GM19351 (cell line): ENCODE measurements around the gene FAM114A1.
"Not testable (repeated sequence)": the region's sequence is repeated elsewhere in the genome, so short reads cannot be mapped to it uniquely, and the experiment has no call there.

Source experiments
- ATAC-seq: cut with Tn5 transposase; IDR thresholded peaks from one replicate; pipeline ENCODE4 v1.9.1; 2021; ENCODE audit warnings: mild to moderate bottlenecking, moderate library complexity; ENCODE audit not compliant: unreplicated experiment

FAM114A1 gene

GRCh38 chr4:38928974-38929373 is 61.4 kb downstream of the FAM114A1 start:
- no peak for ATAC-seq

DNA sequence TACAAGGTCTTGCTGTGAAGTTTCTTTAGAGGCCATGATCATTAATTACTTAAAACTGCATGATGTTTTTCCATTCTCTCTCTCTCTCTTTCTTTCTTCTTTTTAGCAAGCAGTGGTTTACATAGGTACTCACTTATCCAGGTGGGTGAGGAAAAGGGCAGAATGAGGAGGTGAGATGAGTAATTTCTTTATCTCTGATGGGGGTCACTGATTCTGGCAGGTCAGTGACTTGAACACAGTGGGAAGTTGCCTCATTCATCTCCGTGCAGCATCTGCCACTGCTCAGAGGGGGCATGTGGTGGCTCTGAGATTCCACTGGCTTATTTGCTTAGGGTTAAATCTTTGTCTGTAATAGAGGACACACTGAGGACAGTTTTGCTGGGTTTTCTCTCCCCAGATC is 62.6 kb downstream of the FAM114A1 start:
- peak; percentile 82 for ATAC-seq

DNA sequence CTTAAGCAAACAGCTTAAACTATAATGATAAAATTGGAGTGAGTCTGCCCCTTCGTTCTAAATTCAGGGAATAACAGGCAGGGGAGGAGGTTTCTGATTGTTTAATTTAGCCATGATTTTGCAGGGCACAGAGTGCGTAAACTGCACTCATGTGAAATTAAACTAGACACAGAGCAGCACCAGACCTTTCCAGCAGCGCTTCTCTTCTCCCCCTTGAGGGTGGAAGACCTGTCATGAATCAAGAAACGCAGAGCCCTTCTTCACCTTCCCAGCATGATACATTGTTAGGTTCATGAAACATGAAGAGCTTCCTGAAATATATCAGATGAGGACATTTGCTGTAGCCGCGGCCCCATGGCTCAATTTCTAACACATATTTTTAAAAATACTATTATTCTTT is 63.1 kb downstream of the FAM114A1 start:
- ATAC-seq = no peak

DNA sequence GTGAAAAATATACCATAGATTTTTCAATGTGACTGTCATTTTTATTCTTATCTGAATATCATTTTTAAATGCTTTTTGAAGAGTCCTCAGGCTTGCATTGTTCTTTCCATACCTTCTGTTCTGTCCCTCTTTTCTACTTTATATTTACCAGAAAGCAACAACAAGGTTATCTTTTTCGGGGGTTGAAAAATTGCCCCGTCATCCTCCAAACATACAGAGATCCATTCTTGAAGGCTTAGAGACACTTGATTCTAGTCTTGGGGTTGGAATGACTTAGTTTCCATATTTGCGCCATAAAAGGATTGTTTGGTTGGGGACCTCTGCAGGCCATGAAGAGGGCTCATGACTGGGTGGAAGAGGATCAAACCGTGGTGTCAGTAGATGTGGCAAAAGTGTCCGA is 63.5 kb downstream of the FAM114A1 start:
- ATAC-seq = no peak

GRCh38 chr4:38935391-38936073 is 67.9 kb downstream of the FAM114A1 start:
- ATAC-seq = no peak

DNA sequence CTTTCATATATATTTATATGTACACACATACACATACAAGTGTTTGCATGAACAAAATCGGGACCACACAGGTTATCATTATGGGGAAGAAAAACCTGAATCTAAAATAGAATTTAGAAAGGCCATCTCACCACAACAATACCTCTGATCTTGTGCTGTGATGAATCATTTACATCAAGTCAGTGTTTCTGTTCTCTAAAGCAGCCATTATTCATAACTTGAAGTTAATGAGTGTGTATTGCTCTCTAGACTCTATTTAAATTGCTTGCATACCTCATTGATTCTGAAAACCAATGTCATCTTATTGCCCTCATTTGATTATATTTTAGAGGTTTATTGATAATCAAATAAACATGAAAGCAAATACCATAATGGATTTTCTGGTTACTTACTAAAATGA is 71.6 kb downstream of the FAM114A1 start:
- peak; percentile 94 for ATAC-seq

DNA sequence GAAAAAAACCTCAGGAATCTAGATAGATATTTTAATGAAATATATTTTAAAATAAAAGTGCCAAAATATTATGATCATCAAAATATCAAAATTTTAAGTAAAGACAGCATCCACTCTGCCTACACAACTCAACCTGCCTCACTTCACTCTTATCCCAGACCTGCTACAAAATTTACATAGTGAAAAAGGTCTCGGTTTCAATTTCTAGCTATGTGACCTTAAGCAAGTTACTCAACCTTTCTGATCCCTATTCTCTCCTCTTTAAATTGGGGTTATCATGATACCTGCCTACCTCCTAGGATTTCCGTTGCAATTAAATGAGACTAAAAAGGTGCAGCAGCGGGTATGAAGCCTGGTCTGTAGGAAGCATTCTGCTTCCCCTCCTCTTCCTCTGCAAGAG is 72.9 kb downstream of the FAM114A1 start:
- ATAC-seq = no peak

GRCh38 chr4:38941906-38942305 is 74.3 kb downstream of the FAM114A1 start:
- ATAC-seq = not testable (repeated sequence)

DNA sequence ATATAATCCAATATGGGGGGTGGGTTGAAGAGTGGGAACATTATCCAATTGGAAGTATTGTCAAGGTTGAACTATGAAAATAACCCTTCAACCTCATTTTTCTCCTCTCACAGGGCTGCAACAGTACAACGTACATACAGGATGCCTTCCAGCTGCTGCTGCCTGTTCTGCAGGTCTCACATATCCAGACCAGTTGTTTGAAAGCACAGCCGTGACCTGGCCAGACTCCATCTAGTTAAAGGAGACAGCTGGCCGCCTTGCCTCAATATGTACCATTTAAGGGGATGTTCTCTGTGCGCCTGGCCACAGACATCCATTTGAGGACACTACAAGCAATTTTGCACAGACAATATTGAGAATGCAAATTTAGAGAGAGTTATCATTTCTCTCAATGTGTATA is 75.7 kb downstream of the FAM114A1 start:
- no peak for ATAC-seq

DNA sequence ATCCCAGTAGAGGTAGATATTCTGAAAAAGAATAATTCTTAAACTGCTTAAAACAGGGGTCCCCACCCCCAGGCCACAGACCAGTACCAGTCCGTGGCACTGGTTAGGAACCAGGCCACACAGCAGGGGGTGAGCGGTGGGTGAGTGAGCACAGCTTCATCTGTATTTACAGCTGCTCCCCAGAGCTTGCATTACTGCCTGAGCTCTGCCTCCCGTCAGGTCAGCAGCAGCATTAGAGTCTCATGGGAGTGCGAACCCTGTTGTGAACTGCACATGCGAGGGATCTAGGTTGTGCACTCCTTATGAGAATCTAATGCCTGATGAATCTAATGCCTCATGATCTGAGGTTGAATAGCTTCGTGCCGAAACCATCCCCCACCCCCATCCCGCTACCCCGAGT is 76.8 kb downstream of the FAM114A1 start:
- ATAC-seq = no peak

DNA sequence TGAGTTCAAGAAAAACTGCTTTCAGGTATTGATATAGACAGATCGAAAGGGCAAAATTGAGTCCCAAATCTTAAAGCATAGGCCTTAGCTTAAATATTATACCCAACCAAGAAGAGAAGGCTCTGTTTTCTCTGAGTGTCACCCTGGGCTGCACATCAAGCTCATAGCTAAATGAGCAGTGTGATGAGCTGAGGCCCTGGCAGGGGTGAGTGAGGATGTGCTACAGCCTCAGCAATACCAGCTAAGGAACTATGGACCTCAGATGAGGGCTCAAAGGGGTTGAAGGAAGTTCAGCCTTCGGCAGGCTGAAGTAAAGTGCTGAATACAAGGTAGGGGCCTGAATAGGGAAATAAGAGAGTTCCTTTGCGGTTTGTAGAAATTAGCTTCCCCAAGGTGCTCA is 79.3 kb downstream of the FAM114A1 start:
- no peak for ATAC-seq

DNA sequence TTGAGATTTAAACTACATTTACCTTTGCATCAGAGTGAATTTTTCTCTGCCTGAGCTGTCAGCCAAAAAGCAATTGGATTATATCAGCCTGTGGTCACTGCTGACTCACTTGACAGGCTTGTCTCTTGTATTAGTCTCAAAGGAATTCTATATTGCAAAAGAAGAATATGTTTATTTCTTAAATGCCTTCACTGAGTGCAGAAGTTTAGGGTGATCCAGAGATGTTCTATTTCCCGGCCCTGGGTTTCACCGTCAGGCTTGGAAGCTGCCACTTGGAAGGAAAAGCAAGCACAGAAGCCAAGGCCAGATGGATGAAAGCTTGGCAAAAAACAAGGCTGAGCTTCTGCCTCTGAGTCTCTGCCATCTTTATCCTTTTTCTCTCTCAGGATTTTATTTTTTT is 80.9 kb downstream of the FAM114A1 start:
- ATAC-seq = no peak

- ATAC-seq = no peak
Observed at GRCh38 chr4:38949411-38950051, 81.9 kb downstream of the FAM114A1 start.

- ATAC-seq = no peak
Observed at GRCh38 chr4:38950159-38950558, 82.6 kb downstream of the FAM114A1 start.

DNA sequence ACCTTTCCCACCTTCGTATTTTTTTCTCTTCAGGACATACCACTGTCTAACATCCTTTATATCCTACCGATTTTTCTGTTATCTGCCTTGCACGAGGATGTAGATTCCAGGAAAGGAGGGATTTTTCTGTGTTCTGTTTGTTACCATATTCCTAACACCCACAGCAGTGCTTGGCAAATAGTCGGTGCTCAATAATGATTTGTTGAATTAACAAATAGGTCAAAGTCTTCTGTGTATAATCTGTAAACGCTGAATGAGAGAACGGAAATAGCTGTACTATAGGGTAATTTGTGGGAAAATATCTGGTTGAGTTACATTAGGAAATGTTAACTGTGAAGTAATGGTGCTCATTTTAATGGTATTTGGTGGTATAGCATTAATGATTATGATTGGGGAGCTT is 83.1 kb downstream of the FAM114A1 start:
- ATAC-seq = no peak

DNA sequence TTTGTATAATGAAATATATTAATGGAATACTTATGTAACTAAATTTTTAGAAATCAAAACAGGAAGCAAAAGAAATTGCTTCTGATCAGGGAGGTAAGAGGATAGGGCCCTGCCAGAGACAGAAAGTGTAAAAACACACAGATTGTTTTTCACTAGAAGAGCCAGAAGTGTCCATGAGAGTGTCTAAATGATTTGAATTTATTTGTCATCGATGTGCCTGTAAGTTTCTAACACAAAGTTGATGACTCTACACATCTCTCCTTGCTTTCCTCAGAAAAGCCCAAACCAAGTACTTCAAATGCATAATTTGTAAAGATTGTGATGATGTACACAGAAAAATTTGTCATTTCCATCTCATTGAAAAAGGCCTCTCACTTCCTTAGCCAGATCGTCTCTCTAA is 84.0 kb downstream of the FAM114A1 start:
- ATAC-seq = no peak

DNA sequence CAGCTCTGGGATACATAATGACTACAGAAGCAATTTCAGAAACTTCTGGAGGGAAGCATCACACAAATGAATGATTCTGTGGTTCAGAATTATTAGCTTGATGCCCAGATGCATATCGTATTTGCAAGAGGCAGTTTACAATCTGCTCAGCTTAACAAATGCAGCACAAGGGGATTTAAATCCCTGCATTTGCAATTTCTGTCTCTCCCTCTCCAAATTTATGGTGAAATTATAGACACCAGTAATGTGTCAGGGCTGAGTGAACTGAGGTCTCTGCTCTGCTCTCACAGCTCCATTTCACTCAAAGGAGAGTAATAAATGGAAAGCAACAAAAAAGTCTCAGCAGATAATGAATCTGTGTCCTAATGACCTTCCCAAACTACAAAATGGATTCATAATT is 84.4 kb downstream of the FAM114A1 start:
- no peak for ATAC-seq

GRCh38 chr4:38954727-38955126 is 87.1 kb downstream of the FAM114A1 start:
- no peak for ATAC-seq

- no peak for ATAC-seq
Observed at GRCh38 chr4:38955957-38956356, 88.4 kb downstream of the FAM114A1 start.

DNA sequence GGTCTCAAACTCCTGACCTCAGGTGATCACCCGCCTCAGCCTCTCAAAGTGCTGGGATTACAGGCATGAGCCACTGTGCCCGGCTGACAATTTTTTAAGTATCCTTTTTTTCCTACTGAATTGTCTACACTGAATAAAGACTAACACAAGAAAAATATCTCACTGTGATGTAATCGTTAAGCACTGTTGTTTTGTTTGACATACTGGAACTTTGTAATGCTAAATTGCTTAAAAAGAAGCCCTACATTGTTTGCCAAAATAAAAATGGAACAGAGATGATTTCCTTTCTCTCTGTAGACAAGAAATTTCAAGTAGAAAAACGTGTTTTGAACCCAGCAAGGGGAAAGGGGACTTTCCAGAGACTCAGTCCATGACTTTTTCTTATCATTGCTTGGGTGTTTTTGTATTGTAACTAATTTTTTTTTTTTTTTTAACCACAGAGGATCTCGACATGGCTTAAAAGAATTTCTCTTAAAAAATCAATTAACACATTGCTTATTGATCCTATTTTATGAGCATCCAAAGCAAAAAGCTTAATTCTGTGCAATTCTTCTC is 89.7 kb downstream of the FAM114A1 start:
- ATAC-seq = no peak

DNA sequence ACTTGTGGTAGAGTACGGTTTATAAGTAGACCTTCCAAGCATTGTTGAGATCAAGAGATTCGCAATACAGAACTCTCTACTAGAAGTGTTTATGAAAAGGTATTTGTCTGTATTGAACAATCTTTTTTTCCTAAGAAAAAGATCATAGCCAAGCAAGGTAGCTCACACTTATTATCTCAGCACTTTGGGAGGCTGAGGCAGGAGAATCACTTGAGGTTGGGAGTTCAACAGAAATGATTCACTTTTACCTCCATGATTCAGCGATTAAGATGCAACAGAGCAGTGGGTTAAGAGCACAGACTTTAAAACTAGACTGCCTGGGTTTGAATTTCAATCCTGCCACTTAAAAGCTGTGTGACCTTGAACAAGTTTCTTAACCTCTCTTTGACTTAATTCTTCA is 90.3 kb downstream of the FAM114A1 start:
- ATAC-seq = no peak

DNA sequence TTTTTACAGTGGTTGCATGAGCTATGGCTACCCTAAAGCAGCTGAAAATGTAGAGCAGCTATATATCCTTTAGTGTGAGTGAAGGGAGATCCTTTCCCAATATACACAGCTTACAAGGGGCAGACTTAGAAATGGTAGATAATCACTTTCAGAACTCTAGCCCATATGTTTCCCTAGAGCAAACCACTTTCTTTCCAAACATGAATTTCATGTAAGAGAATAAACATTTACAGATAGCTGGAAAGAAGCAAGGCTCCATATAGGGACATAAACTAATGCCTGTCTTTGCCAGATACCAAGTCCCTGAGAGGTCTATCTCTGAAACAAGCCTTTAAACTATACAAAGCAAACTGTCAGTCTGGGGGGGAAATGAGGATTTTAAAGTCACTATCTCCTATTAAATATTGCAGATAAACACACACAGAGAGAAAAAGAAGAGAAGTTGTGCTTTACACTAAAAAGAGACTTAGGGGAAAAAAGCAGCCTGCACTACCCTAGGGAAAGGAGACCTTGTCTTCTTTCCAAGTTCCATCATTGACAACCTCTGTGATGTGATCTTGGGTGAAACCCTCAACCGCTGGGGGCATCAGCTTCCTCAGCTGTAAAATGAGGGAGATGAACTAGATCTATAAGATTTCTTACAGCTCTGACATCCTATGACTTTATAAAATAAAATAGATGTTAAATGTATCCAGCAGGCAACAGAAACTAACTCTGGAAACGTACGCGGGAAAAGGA is 91.0 kb downstream of the FAM114A1 start:
- no peak for ATAC-seq
